ENCODE measurements around the gene SERPINE3.

The SERPINE3 gene

GRCh38 chr13:51318876-51319275 is 20.6 kb upstream of the SERPINE3 start:
- H3K36me3 Mint-ChIP-seq (ENCODE audit: insufficient read depth) = peaks cover 3% of the 10 kb centered on the region
- no peak overlapping the region for H3K4me3 Mint-ChIP-seq
- no peak for ATAC-seq (replicated peaks)
- peaks cover 6 to 10% of the 10 kb centered on the region in 2 donors for H3K27me3 Mint-ChIP-seq
- no peaks in the 10 kb centered on the region for H3K4me1 Mint-ChIP-seq (ENCODE audit: low read depth in 2 of 2)
- no peak for DNase-seq
- no peaks in the 10 kb centered on the region for H3K9me3 Mint-ChIP-seq
- H3K27ac Mint-ChIP-seq = no peak overlapping the region

DNA sequence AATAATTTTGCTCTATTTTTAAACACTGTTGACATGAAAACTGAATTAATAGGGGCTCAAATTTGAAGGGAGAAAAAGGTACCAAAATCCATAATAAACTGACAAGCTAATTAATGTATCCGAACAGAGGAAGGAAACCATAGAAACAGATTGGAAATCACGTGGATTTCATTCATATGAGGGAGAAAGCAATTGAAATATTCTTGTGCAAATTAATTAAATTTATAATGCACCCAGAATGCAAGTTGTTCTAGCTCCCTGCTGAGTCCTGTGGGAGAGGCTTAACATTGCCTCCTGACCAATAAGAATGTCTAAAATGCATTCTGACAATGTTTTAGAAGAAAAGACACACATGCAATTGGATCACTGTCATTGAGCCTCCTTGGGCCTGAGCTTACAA is 17.7 kb upstream of the SERPINE3 start:
- Mint-ChIP-seq H3K9me3 (no peaks in the 10 kb centered on the region), H3K27me3 (no peaks in the 10 kb centered on the region), H3K36me3 (ENCODE audit: insufficient read depth) (no peaks in the 10 kb centered on the region), H3K4me3 (no peak overlapping the region), H3K4me1 (ENCODE audit: low read depth in 2 of 2) (no peaks in the 10 kb centered on the region), H3K27ac (no peak overlapping the region)
- DNase-seq = no peak
- ATAC-seq (replicated peaks) = no peak

DNA sequence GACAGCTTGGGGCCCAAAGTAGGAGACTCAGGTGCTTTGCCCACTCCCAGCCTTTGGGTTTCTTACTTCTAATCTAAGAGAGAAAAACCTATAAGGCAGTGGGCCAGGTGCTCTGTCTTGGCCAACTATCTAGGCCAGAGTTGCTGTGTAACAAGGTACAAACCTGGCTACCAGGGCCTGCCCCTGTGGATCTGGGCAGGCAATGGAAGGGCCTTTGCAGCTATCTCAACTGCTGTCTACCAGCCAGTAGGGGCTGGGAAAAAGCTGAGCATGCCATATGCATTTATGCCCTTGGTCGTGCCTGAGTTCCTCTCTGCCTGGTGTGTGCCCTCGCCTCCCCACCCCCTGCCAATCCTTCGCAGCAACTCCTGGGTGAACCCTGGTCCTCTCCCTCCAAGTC is 16.7 kb upstream of the SERPINE3 start:
- DNase-seq (no peak), ATAC-seq (replicated peaks) (no peak)
- H3K27ac Mint-ChIP-seq = no peak overlapping the region
- no peaks in the 10 kb centered on the region for H3K36me3 Mint-ChIP-seq (ENCODE audit: insufficient read depth)
- no peaks in the 10 kb centered on the region for H3K9me3 Mint-ChIP-seq
- H3K27me3 Mint-ChIP-seq = no peaks in the 10 kb centered on the region
- no peaks in the 10 kb centered on the region for H3K4me1 Mint-ChIP-seq (ENCODE audit: low read depth in 2 of 2)
- H3K4me3 Mint-ChIP-seq = no peak overlapping the region

- DNase-seq (no peak), ATAC-seq (replicated peaks) (no peak)
- H3K27me3 Mint-ChIP-seq = peaks cover 0 to 3% of the 10 kb centered on the region in 2 donors
- no peak overlapping the region for H3K4me3 Mint-ChIP-seq
- H3K36me3 Mint-ChIP-seq (ENCODE audit: insufficient read depth) = no peaks in the 10 kb centered on the region
- no peaks in the 10 kb centered on the region for H3K4me1 Mint-ChIP-seq (ENCODE audit: low read depth in 2 of 2)
- H3K27ac Mint-ChIP-seq = no peak overlapping the region
- H3K9me3 Mint-ChIP-seq = no peaks in the 10 kb centered on the region
Measured at GRCh38 chr13:51323824-51324511, 15.5 kb upstream of the SERPINE3 start.

DNA sequence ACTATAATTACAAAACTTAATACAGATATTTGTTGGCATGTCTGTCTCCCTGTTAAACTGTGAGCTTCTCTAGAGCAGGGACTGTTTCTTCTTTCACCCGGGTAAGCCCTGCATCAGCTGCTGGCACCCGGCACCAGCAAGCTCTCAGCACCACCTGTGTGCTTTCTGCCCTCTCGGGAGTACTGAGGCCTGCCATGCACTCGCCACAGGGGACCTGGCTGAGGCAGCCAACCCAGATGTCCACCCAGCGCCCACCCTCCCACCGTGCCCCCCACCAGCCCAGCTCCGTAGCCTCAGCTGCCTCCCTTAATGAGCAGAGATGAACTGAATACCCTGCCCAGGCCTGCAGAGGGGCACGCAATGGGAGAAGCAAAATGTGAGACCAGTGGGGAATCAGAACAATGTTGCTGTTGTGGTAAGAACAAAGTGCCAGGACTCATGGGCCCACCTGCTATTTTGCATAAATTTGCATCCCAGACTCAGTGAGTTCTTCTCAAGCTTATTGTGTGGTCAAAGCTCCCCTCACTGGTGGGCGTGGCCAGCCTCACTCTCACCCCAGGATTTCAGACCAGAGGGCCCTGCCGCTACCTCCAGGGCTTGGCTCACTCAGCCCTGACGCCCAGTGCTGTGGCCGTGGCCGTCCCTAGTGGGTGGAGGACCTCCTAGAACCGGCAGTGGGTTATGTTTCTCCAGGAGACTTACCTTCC is 14.6 kb upstream of the SERPINE3 start:
- H3K27ac Mint-ChIP-seq = no peak overlapping the region
- DNase-seq (no peak), ATAC-seq (replicated peaks) (no peak)
- H3K4me1 Mint-ChIP-seq (ENCODE audit: low read depth in 2 of 2) = no peaks in the 10 kb centered on the region
- peaks cover 0 to 6% of the 10 kb centered on the region in 2 donors for H3K27me3 Mint-ChIP-seq
- no peak overlapping the region for H3K4me3 Mint-ChIP-seq
- H3K9me3 Mint-ChIP-seq = no peaks in the 10 kb centered on the region
- no peaks in the 10 kb centered on the region for H3K36me3 Mint-ChIP-seq (ENCODE audit: insufficient read depth)

DNA sequence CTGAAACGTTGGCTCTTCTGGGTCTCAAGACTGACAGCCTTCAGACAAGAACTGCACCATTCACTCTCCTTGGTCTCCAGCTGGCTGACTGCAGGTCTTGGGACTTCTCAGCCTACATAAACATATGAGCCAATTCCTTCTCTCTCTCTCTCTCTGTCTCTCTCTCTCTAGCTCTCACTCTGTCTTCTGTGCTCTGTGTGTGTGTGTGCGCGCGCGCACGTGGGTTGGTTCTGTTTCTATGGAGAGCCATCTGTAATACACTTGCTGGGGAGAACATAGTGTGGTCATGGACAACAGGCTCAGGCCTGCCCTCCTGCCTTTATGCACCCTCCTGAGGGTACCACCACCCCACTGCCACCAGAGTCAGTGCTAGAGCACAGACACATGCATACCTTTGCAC is 13.7 kb upstream of the SERPINE3 start:
- Mint-ChIP-seq H3K27ac (no peak overlapping the region), H3K9me3 (no peaks in the 10 kb centered on the region), H3K27me3 (peaks cover 4 to 10% of the 10 kb centered on the region in 2 donors), H3K4me1 (ENCODE audit: low read depth in 2 of 2) (peaks cover 0 to 3% of the 10 kb centered on the region in 2 donors), H3K4me3 (no peak overlapping the region), H3K36me3 (ENCODE audit: insufficient read depth) (no peaks in the 10 kb centered on the region)
- ATAC-seq (replicated peaks) = no peak
- no peak for DNase-seq

GRCh38 chr13:51326777-51327176 is 12.7 kb upstream of the SERPINE3 start:
- no peak overlapping the region for H3K27ac Mint-ChIP-seq
- peaks cover 0 to 7% of the 10 kb centered on the region in 2 donors for H3K4me1 Mint-ChIP-seq (ENCODE audit: low read depth in 2 of 2)
- H3K27me3 Mint-ChIP-seq = peaks cover 13 to 18% of the 10 kb centered on the region in 2 donors
- H3K4me3 Mint-ChIP-seq = no peak overlapping the region
- DNase-seq (no peak), ATAC-seq (replicated peaks) (no peak)
- H3K36me3 Mint-ChIP-seq (ENCODE audit: insufficient read depth) = no peaks in the 10 kb centered on the region
- H3K9me3 Mint-ChIP-seq = no peaks in the 10 kb centered on the region

DNA sequence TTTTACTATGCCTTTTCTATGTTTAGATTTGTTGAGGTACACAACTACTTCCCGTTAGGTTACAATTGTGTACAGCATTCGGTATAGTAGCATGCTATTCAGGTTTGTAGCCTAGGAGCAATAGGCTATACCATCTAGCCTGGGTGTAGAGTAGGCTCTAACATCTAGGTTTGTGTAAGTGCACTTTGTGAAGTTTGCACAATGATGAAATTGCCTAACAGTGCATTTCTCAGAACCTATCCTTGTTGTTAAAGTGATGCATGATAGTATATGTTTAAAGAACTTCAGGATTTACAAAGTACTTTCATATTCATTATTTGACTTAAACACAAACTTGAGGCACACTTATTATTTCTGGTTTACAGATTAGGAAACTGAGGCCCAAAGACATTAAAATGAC is 11.5 kb upstream of the SERPINE3 start:
- Mint-ChIP-seq H3K4me1 (ENCODE audit: low read depth in 2 of 2) (peaks cover 3 to 10% of the 10 kb centered on the region in 2 donors), H3K27me3 (peaks cover 14 to 18% of the 10 kb centered on the region in 2 donors), H3K36me3 (ENCODE audit: insufficient read depth) (no peaks in the 10 kb centered on the region), H3K4me3 (no peak overlapping the region), H3K27ac (no peak overlapping the region), H3K9me3 (no peaks in the 10 kb centered on the region)
- DNase-seq = no peak
- no peak for ATAC-seq (replicated peaks)

GRCh38 chr13:51328488-51328887 is 11.0 kb upstream of the SERPINE3 start:
- no peak for ATAC-seq (replicated peaks)
- Mint-ChIP-seq H3K4me1 (ENCODE audit: low read depth in 2 of 2) (peaks cover 6 to 11% of the 10 kb centered on the region in 2 donors), H3K9me3 (no peaks in the 10 kb centered on the region), H3K27me3 (peaks cover 14 to 18% of the 10 kb centered on the region in 2 donors), H3K36me3 (ENCODE audit: insufficient read depth) (no peaks in the 10 kb centered on the region), H3K27ac (no peak overlapping the region), H3K4me3 (no peak overlapping the region)
- no peak for DNase-seq

GRCh38 chr13:51329606-51330005 is 9.9 kb upstream of the SERPINE3 start:
- H3K4me1 Mint-ChIP-seq (ENCODE audit: low read depth in 2 of 2) = peaks cover 6 to 11% of the 10 kb centered on the region in 2 donors
- DNase-seq = no peak
- H3K36me3 Mint-ChIP-seq (ENCODE audit: insufficient read depth) = no peaks in the 10 kb centered on the region
- no peak overlapping the region for H3K27ac Mint-ChIP-seq
- peaks cover 14 to 18% of the 10 kb centered on the region in 2 donors for H3K27me3 Mint-ChIP-seq
- no peak overlapping the region for H3K4me3 Mint-ChIP-seq
- no peaks in the 10 kb centered on the region for H3K9me3 Mint-ChIP-seq
- ATAC-seq (replicated peaks) = no peak

DNA sequence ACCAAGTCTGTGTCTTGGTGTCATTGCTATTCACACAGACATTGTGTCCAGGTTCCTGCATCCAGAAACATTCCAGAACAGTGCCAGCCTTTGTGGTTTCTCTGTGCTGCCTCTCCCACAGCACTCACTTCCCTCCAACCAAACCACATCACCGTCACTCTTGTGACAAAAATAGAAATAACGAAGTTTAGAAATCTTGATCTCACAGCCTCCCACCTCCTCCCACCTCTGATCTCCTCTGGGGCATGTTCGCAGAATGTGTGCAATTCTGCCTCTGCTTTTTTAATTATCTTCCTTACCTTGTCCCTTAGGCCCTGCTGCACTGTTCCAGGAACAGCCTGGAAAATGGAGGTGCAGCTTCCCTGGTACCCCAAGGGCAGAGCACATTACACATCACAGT is 8.7 kb upstream of the SERPINE3 start:
- H3K27me3 Mint-ChIP-seq = peaks cover 14 to 18% of the 10 kb centered on the region in 2 donors
- ATAC-seq (replicated peaks) = no peak
- H3K36me3 Mint-ChIP-seq (ENCODE audit: insufficient read depth) = no peaks in the 10 kb centered on the region
- H3K9me3 Mint-ChIP-seq = no peaks in the 10 kb centered on the region
- no peak overlapping the region for H3K27ac Mint-ChIP-seq
- H3K4me1 Mint-ChIP-seq (ENCODE audit: low read depth in 2 of 2) = peaks cover 6 to 11% of the 10 kb centered on the region in 2 donors
- no peak overlapping the region for H3K4me3 Mint-ChIP-seq
- DNase-seq = no peak

- H3K27ac Mint-ChIP-seq = no peak overlapping the region
- no peak overlapping the region for H3K4me3 Mint-ChIP-seq
Measured at GRCh38 chr13:51331354-51331861, 8.1 kb upstream of the SERPINE3 start.

DNA sequence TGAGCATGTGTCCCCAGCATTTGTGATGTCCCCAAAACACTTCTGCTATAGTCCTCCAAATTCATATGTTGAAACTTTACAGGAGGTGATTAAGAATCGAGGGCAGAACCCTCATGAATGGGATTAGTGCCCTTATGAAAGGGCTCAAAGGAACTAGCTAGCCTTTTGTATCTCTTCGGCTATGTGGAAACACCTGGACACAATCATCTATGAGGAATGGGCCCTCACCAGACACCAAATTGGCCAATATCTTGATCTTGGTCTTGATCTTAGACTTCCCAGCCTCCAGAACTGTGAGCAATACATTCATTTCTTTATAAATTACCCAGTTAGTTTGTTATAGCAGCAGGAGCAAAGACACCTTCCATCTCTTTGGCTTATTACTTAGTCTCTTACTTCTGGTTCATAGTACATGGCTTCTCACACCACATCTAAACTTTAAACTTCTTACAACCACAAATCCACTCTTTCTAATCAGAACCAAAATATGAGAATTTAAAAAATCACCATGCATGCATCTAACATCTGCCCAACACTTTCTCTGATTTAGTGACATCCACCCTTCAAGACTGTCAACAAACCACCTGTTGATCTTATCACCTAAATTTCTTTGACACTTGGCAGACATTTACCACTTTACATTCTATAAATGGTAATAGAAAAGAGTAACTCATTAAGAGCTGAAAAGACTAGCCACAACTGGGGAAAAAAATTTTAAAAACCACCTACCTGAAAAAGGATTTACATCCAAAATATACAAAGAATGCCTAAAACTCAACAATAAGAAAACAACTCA is 6.7 kb upstream of the SERPINE3 start:
- Mint-ChIP-seq H3K36me3 (ENCODE audit: insufficient read depth) (no peaks in the 10 kb centered on the region), H3K27me3 (peaks cover 14 to 18% of the 10 kb centered on the region in 2 donors), H3K4me3 (no peak overlapping the region), H3K27ac (no peak overlapping the region), H3K4me1 (ENCODE audit: low read depth in 2 of 2) (peaks cover 6 to 11% of the 10 kb centered on the region in 2 donors), H3K9me3 (no peaks in the 10 kb centered on the region)
- DNase-seq (no peak), ATAC-seq (replicated peaks) (no peak)

More at GRCh38 chr13:51331354-51331861, 8.1 kb upstream of the SERPINE3 start:
- H3K4me1 Mint-ChIP-seq (ENCODE audit: low read depth in 2 of 2) = peaks cover 6 to 11% of the 10 kb centered on the region in 2 donors
- ATAC-seq (replicated peaks) (no peak), DNase-seq (no peak)
- H3K9me3 Mint-ChIP-seq = no peaks in the 10 kb centered on the region
- H3K36me3 Mint-ChIP-seq (ENCODE audit: insufficient read depth) = no peaks in the 10 kb centered on the region
- H3K27me3 Mint-ChIP-seq = peaks cover 14 to 18% of the 10 kb centered on the region in 2 donors

All from effector memory CD8-positive, alpha-beta T cell (primary cell).